ENCODE results near the gene RTN4RL2. TPM values are rescaled to one million over a fixed set of nuclear protein-coding genes. Genes with fewer than 3 reads are reported as not detected.

Gene RTN4RL2
- total and polyA plus RNA-seq, 7 experiments from 2014 or later: 0.08 to 0.47 (median 0.27) TPM; not detected in 2

- Mint-ChIP-seq H3K27ac (no peak overlapping the region), H3K4me3 (no peak overlapping the region)
These were observed 41.2 kb upstream of the RTN4RL2 start for GRCh38 chr11:57419146-57419545.

GRCh38 chr11:57421066-57421465, 39.3 kb upstream of the RTN4RL2 start:
- Histone ChIP-seq H3K36me3 (ENCODE audit: control insufficient read depth in 2 of 3, insufficient read depth in 3 of 3, low read length in 3 of 3) (peaks cover 3 to 21% (median 4%) of the 10 kb centered on the region in 3 experiments), H3K27ac (ENCODE audit: low read depth, low read length) (no peak overlapping the region), H3K4me3 (ENCODE audit: low read length) (no peak overlapping the region), H3K9me3 (ENCODE audit: control insufficient read depth in 2 of 3, low read length in 3 of 3) (no peaks in the 10 kb centered on the region), H3K27me3 (ENCODE audit: control insufficient read depth in 2 of 2, insufficient read depth in 2 of 2, low read length in 2 of 2) (no peaks in the 10 kb centered on the region), H3K4me1 (ENCODE audit: control insufficient read depth in 2 of 2, insufficient read depth in 2 of 2, low read length in 2 of 2) (peaks cover 19 to 37% of the 10 kb centered on the region in 2 donors)
- ATAC-seq: no peak
- Mint-ChIP-seq H3K9me3 (peaks cover 0 to 2% (median 0%) of the 10 kb centered on the region in 11 donors), H3K36me3 (peaks cover 6 to 52% (median 28%) of the 10 kb centered on the region in 5 donors), H3K27me3 (no peaks in the 10 kb centered on the region), H3K27ac (no peak overlapping the region), H3K4me1 (peaks cover 25 to 41% (median 38%) of the 10 kb centered on the region in 7 donors), H3K4me3 (no peak overlapping the region)
- no peak for DNase-seq
- ChIA-PET CTCF (no interaction called here), POLR2A (interaction anchor here (1.1 kb wide), 1 partner anchor 69 kb away, joined by 3 read pairs; no protein-coding TSS in a partner anchor)
- intact Hi-C loops (cut with micrococcal nuclease): loop anchor here in 1 of 2 donors (10.0 kb wide), 1 partner anchor 1154 kb away; the partner anchor contains the start of genes LPXN and ZFP91

More at GRCh38 chr11:57419146-57419545, 41.2 kb upstream of the RTN4RL2 start:
- no peaks in the 10 kb centered on the region for H3K9me3 ChIP-seq (ENCODE audit: control insufficient read depth in 2 of 3, low read length in 3 of 3)
- H3K27ac ChIP-seq (ENCODE audit: low read depth, low read length): no peak overlapping the region
- H3K27me3 ChIP-seq (ENCODE audit: control insufficient read depth in 2 of 2, insufficient read depth in 2 of 2, low read length in 2 of 2): no peaks in the 10 kb centered on the region
- DNase-seq (no peak), ATAC-seq (no peak)
- ChIA-PET CTCF (no interaction called here), POLR2A (interaction anchor here (0.7 kb wide), 1 partner anchor 450 kb away, joined by 5 read pairs; no protein-coding TSS in a partner anchor)
- intact Hi-C loops (cut with micrococcal nuclease): no loop called here
- Mint-ChIP-seq H3K36me3 (peaks cover 6 to 66% (median 35%) of the 10 kb centered on the region in 5 donors), H3K9me3 (peaks cover 0 to 2% (median 0%) of the 10 kb centered on the region in 11 donors), H3K27me3 (no peaks in the 10 kb centered on the region), H3K4me1 (peaks cover 6 to 23% (median 21%) of the 10 kb centered on the region in 7 donors)
- H3K4me3 ChIP-seq (ENCODE audit: low read length): no peak overlapping the region
- H3K4me1 ChIP-seq (ENCODE audit: control insufficient read depth in 2 of 2, insufficient read depth in 2 of 2, low read length in 2 of 2): peaks cover 3 to 18% of the 10 kb centered on the region in 2 donors
- peaks cover 3 to 38% (median 4%) of the 10 kb centered on the region in 3 experiments for H3K36me3 ChIP-seq (ENCODE audit: control insufficient read depth in 2 of 3, insufficient read depth in 3 of 3, low read length in 3 of 3)

GRCh38 chr11:57421805-57422204, 38.5 kb upstream of the RTN4RL2 start:
- Mint-ChIP-seq H3K27me3 (no peaks in the 10 kb centered on the region), H3K4me3 (no peak overlapping the region), H3K9me3 (peaks cover 0 to 2% (median 0%) of the 10 kb centered on the region in 11 donors), H3K4me1 (peaks cover 32 to 47% (median 44%) of the 10 kb centered on the region in 7 donors), H3K36me3 (peaks cover 6 to 48% (median 26%) of the 10 kb centered on the region in 5 donors), H3K27ac (peak overlapping the region in 3 of 9 donors; percentile 28 to 91 (median 42))
- CTCF ChIA-PET: interaction anchor here (1.4 kb wide), 1 partner anchor 34 kb away, joined by 3 read pairs; no protein-coding TSS in a partner anchor
- no peak for DNase-seq
- Histone ChIP-seq H3K36me3 (ENCODE audit: control insufficient read depth in 2 of 3, insufficient read depth in 3 of 3, low read length in 3 of 3) (peaks cover 3 to 14% (median 4%) of the 10 kb centered on the region in 3 experiments), H3K4me3 (ENCODE audit: low read length) (no peak overlapping the region), H3K9me3 (ENCODE audit: control insufficient read depth in 2 of 3, low read length in 3 of 3) (no peaks in the 10 kb centered on the region), H3K27me3 (ENCODE audit: control insufficient read depth in 2 of 2, insufficient read depth in 2 of 2, low read length in 2 of 2) (no peaks in the 10 kb centered on the region), H3K27ac (ENCODE audit: low read depth, low read length) (no peak overlapping the region), H3K4me1 (ENCODE audit: control insufficient read depth in 2 of 2, insufficient read depth in 2 of 2, low read length in 2 of 2) (peaks cover 24 to 41% of the 10 kb centered on the region in 2 donors)
- POLR2A ChIA-PET: no interaction called here
- ATAC-seq: no peak
- intact Hi-C loops (cut with micrococcal nuclease): loop anchor here in 1 of 2 donors (10.0 kb wide), 1 partner anchor 1153 kb away; the partner anchor contains the start of genes LPXN and ZFP91

GRCh38 chr11:57422669-57423068, 37.7 kb upstream of the RTN4RL2 start:
- H3K27me3 ChIP-seq (ENCODE audit: control insufficient read depth in 2 of 2, insufficient read depth in 2 of 2, low read length in 2 of 2): no peaks in the 10 kb centered on the region
- peaks cover 0 to 6% (median 0%) of the 10 kb centered on the region in 3 experiments for H3K36me3 ChIP-seq (ENCODE audit: control insufficient read depth in 2 of 3, insufficient read depth in 3 of 3, low read length in 3 of 3)
- H3K27me3 Mint-ChIP-seq: peaks cover 0 to 7% (median 0%) of the 10 kb centered on the region in 5 donors
- ChIA-PET CTCF (interaction anchor here (0.6 to 1.4 kb wide), 2 partner anchors 34 to 1090 kb away, joined by 3 to 4 read pairs; no protein-coding TSS in a partner anchor), POLR2A (no interaction called here)
- H3K27ac ChIP-seq (ENCODE audit: low read depth, low read length): no peak overlapping the region
- ATAC-seq: no peak
- peaks cover 38 to 55% (median 52%) of the 10 kb centered on the region in 7 donors for H3K4me1 Mint-ChIP-seq
- intact Hi-C loops (cut with micrococcal nuclease): loop anchor here in 1 of 2 donors (10.0 kb wide), 1 partner anchor 1152 kb away; the partner anchor contains the start of genes LPXN and ZFP91
- peaks cover 24 to 45% of the 10 kb centered on the region in 2 donors for H3K4me1 ChIP-seq (ENCODE audit: control insufficient read depth in 2 of 2, insufficient read depth in 2 of 2, low read length in 2 of 2)
- H3K27ac Mint-ChIP-seq: peak overlapping the region in 7 of 9 donors; percentile 12 to 93 (median 51)
- peak overlapping the region in 1 of 10 donors; percentile 24 for H3K4me3 Mint-ChIP-seq
- H3K9me3 Mint-ChIP-seq: peaks cover 0 to under 1% (median 0%) of the 10 kb centered on the region in 11 donors
- H3K4me3 ChIP-seq (ENCODE audit: low read length): no peak overlapping the region
- DNase-seq: no peak
- H3K9me3 ChIP-seq (ENCODE audit: control insufficient read depth in 2 of 3, low read length in 3 of 3): no peaks in the 10 kb centered on the region
- H3K36me3 Mint-ChIP-seq: peaks cover 2 to 39% (median 26%) of the 10 kb centered on the region in 5 donors

- ChIA-PET POLR2A (interaction anchor here (1.2 kb wide), 2 partner anchors 72 to 91 kb away, joined by 4 read pairs; partner anchors contain the start of gene SLC43A1), CTCF (interaction anchor here (0.9 to 1.3 kb wide), 2 partner anchors 33 to 74 kb away, joined by 5 to 7 read pairs; no protein-coding TSS in a partner anchor)
- H3K9me3 Mint-ChIP-seq: no peaks in the 10 kb centered on the region
- no peak for DNase-seq
- intact Hi-C loops (cut with micrococcal nuclease): loop anchor here (1.0 to 10.0 kb wide), 3 partner anchors 79 to 1155 kb away; partner anchors contain the start of genes ZFP91 (in 2 of the 2) and LPXN (in 1 of the 2)
- Histone ChIP-seq H3K4me1 (ENCODE audit: control insufficient read depth in 2 of 2, insufficient read depth in 2 of 2, low read length in 2 of 2) (peaks cover 24 to 45% of the 10 kb centered on the region in 2 donors), H3K9me3 (ENCODE audit: control insufficient read depth in 2 of 3, low read length in 3 of 3) (no peaks in the 10 kb centered on the region), H3K36me3 (ENCODE audit: control insufficient read depth in 2 of 3, insufficient read depth in 3 of 3, low read length in 3 of 3) (peaks cover 0 to 5% (median 0%) of the 10 kb centered on the region in 3 experiments), H3K4me3 (ENCODE audit: low read length) (peak overlapping the region; percentile 56), H3K27ac (ENCODE audit: low read depth, low read length) (peak overlapping the region; percentile 52), H3K27me3 (ENCODE audit: control insufficient read depth in 2 of 2, insufficient read depth in 2 of 2, low read length in 2 of 2) (no peaks in the 10 kb centered on the region)
- H3K27ac Mint-ChIP-seq: peak overlapping the region; percentile 84 to 93 (median 90)
- H3K36me3 Mint-ChIP-seq: peaks cover 0 to 30% (median 21%) of the 10 kb centered on the region in 5 donors
- no peak for ATAC-seq
- peak overlapping the region; percentile 21 to 92 (median 88) for H3K4me3 Mint-ChIP-seq
- peaks cover 0 to 18% (median 0%) of the 10 kb centered on the region in 5 donors for H3K27me3 Mint-ChIP-seq
- peaks cover 40 to 56% (median 50%) of the 10 kb centered on the region in 7 donors for H3K4me1 Mint-ChIP-seq
These were observed 36.1 kb upstream of the RTN4RL2 start for GRCh38 chr11:57424137-57424791.

Data from naive thymus-derived CD4-positive, alpha-beta T cell (primary cell).